ENCODE measurements around the gene DDX42. TPM values are rescaled to one million over a fixed set of nuclear protein-coding genes. Genes with fewer than 3 reads are reported as not detected.
A peak's percentile ranks its signal among the peaks of the same experiment; 100 is the strongest.

Gene DDX42
- total RNA-seq, 1 donor from 2014 or later: 56.7 TPM

DNA sequence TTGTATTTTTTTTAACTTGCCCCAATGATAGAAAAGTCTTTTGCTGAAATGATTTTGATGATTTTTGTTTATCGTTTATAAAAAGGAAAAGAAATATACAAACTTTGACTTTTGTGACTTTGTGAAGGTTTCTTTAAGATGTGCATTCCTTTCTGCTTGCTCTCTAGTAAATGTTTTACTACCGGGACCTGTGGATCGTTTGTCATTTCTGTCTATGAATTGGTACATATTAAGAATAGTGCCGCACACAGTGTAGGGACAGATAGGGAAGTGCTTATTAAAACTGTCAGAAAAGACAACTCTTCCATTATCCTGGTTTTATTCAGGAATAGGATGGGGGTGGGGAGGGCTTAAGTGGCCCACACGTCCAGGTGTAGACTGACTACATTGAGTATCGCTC, 45.2 kb downstream of the DDX42 start:
- ATAC-seq (no peak), DNase-seq (no peak)
- intact Hi-C loops (cut with micrococcal nuclease): no loop called here

DNA sequence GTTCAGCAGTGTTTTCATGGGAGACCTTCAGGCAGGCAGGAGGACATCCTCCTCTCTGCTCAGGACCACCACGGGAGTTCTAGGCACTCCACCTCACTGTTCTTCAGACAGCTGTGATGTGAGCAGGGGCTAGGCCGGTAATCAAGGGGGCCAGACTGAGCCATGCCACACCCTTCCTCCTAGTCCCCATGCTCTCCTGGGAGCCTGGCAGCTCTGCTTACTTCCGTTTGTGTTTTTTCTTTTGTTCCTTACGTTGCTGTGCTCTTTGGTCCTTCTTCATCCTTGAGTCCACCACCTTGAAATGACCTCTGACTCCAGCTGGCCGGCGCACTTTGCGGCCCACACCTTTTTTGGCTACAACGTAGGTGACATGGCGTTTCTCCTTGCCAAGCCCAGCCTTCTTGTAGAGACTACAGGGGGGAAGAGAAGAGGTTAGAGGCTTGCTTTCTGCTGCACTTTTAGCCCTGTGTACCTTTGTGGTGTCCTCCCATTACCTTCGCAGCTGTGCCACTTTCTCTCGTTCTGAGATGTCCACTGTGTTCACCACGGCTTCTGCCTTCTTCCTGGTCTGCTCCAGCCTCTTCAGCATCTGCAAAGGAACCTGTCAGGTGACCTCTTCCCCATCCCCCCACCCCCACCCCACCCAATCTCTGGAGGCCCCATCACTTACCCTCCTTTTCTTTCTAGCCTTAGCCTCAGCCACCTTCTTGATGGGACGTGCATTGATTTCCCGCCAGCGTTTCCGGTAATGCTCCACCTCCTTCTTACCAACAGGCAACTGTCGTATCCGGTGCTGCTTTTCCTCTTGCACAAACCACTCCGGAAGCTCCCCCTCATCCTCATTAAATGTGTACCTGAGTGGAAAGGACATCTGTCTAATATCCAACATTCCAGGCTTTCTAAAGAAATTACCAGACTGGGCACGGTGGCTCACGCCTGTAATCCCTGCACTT, 45.9 kb downstream of the DDX42 start:
- no peak for ATAC-seq
- intact Hi-C loops (cut with micrococcal nuclease): no loop called here
- no peak for DNase-seq

DNA sequence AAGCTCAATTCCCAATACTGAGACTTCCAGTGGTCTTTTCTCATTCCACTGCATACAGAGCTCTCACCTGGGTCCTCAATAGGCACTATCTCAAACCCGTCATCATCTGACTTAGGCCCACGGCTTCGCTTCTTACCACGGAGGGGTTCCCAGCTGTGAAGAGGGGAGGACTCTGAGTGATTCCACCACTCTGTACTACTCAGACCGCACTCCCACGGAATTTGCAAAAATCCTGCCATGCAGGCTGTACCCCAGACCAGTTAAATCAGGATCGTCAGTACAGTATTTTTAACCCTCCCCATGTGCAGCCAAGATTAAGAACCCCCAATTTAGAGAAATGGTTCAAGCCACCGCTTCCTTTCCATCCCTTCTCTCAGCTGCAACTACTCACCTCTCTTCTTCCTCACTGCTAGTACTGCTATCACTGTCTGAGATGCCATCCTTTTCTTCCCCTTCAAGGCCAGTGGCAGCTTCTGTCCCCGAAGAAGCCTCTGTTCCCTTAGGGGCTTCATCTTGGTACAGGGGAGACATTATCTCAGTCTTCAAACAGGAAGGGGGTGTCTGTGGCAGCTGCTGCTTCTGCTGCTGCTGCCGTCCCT, 47.1 kb downstream of the DDX42 start:
- DNase-seq (no peak), ATAC-seq (no peak)
- intact Hi-C loops (cut with micrococcal nuclease): no loop called here

DNA sequence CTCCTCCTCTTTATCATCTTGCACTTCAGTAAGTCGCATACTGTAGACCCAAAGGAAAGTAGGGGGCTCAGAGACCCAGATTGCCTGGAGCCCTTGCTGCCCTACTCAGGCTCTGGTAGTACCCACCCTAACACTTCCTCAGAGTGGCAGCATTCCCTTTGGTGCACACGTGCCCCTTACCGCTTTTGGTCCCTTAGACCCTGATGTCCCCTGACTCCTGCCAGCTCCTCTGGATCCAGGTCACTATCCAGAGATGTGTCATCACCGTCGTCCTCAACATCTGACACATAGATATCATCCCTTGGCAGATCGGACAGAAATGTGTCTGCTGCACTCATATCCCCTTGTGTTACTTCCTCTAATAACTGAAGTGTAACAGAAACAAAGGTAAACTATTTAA, 47.8 kb downstream of the DDX42 start:
- intact Hi-C loops (cut with micrococcal nuclease): no loop called here
- ATAC-seq (no peak), DNase-seq (no peak)

DNA sequence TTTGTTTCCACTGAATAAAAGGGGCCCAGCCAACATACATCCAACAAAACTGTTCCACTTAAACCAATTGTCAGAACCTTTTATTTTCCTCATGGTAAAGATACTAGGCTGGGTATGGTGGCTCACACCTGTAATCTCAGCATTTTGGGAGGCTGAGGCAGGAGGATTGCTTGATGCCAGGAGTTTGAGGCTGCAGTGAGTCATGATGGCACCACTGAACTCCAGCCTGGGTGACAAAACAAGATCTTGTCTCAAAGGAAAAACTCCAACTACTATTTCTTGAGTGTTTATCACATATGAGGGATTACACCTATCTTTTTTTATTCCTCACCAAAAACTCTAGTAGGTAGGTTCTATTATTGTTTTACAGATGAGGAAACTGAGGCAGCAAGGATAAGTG, 48.6 kb downstream of the DDX42 start:
- intact Hi-C loops (cut with micrococcal nuclease): no loop called here
- ATAC-seq: no peak
- DNase-seq: no peak

DNA sequence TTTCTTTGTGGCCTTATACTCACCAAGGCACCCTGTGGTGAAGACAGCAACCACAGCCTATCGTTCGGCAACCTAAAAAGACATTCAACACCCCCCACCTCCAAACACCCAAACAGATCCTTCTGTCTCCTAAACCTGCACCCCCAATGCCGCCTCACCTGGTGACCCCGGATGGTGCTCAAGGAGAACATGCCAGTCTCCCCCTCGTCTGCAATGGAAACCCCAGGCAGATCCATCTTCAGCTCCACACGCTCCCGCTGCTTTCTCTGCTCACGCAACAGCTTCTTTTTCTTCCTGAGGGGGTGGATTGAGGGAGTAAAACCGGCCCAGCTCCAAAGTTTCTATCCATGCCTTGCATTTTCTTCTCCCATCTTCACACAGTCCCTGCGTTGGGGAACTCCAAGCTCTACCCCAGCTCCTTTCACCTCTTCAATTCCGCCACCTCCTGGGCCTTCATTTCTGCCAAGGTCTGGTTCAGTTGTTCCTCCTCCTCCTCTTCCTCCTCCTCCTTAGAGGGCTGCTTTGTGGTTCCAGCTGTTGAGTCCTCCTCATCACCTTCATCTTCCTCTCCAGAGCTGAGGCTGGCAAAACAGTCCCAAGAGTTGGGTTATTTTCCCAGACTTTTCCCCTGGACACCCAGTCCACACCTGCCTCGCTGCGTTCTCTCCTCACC, 49.8 kb downstream of the DDX42 start:
- DNase-seq (no peak), ATAC-seq (no peak)
- intact Hi-C loops (cut with micrococcal nuclease): no loop called here

DNA sequence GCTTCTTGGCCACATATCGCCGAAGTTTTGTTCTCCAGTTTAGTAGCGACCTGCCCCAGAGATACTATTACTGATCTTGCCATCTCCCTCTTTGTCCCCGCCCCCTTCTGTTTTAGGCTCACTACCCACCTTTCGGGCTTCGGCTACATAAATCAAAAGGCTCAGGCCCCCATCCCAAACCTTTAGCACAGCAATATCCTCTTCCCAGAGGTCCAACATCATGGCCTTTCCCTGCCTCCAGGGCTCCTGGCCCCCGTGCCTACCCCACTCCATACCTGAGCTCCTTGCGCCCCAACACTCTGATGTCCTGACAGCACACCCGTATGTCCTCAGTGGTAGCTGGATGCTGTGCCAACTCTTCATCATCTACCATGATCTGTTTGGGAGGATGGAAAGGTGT, 50.4 kb downstream of the DDX42 start:
- no peak for ATAC-seq
- intact Hi-C loops (cut with micrococcal nuclease): no loop called here
- no peak for DNase-seq

DNA sequence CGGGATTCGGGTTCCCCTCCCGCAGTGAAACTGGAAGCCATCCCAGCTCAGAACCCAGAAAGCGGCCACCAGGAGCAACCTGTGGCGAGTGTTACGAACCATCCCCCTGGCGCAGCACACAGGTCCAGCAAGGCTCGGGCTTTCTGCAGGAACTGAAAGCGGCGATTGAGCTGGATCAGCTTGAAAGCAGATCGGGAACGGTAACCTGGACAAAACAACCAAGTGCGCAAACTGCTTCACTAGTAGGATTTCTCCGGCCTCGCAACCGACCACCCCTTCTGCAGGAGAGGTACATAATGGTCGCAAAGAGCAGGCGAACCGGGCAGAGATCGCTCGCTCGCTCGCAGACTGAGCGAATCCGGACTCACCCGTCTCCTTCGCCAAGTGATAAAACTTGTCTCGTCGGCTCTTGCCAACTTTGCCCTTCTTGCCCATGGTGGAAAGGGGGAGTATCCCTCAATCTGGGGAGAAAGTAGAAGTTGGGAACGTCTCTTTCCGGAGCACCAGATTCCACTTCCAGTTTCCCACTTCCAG, 52.6 kb downstream of the DDX42 start:
- ATAC-seq: peak; percentile 3
- DNase-seq: no peak
- intact Hi-C loops (cut with micrococcal nuclease): no loop called here

DNA sequence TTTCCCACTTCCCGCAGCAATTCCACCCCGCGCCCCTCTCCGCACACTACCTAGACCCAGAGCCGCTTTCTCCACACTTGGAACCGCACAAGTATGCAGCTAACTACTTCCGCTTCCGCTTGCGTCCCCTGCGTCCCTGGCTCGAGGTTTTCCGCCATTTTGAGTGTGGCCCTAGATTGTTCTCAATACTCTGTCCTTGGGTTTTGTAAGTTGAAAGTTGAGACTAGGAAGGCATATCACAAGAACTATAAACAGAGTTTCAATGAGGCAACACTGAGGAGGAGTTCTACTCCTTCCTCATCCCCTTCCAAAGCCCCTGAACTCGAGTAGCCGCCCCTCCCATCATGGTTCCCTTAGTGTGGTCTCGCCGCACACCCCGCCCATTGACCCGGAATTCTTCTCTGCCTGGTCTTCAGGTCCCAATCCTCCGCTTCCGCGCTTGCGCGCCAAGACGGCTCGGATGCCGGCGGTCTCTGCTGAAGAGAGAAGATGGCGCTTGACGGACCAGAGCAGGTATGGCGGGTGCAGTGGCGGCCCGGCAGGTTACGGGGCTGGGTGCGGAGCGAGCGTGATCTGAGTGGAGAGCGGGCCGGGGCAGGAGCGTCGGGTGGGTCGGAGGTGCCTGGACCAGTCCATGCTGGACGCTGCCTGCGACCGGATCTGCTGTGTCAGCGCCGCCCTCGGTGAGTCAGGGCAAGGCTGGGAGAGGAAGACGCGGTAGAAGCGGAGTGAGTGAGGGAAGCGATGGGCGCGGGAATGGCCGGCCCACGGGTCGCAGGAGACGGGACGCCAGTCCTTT, 53.2 kb downstream of the DDX42 start, which contains the start of the genes FTSJ3 and PSMC5:
FTSJ3 (minus strand) TSS at position 662 of the 799 bp plus-strand sequence. CDS start 761 bp downstream, outside the sequence.
PSMC5 (plus strand) TSS at position 430 of the 799 bp plus-strand sequence; CDS start at position 490, 60 bp downstream.
- peak; percentile 95 for ATAC-seq
- peak; percentile 96 for DNase-seq
- intact Hi-C loops (cut with micrococcal nuclease): no loop called here

DNA sequence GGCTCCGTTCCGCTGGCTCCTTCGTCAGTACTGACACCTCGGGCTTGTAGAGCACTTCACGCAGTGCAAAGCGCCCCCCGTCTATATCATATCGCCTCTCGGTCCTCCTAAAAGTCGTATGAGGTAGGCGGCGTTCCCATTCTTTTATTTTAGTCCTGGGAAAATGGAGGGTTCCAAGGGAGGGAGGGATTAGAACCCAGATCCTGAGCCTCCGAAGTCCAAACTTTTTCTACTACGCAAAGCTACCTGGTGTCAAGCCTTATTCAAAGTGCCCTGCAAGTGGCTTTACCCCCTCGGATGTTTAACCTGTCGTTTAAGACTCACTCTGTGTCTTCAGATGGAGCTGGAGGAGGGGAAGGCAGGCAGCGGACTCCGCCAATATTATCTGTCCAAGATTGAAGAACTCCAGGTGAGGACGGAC, 53.8 kb downstream of the DDX42 start:
- ATAC-seq (no peak), DNase-seq (no peak)
- intact Hi-C loops (cut with micrococcal nuclease): no loop called here

DNA sequence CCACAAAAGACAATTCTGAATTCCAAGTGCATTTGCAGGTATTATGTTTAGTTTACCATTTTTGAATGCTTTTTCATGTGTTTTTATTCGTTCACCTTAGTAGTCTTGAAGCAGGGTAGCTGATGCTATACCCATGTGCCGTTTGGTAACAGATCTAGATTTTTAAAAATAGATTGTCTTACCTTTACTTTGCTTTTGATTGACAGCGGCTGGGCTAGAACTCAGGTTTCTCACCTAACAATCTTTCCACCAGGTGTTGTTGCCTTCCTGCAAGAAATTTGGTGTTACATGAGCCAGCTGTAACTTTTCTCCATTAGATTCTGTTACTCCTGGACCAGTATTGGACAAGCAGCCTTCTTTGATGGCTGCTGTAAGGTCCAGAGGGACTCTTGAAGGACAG, 55.0 kb downstream of the DDX42 start:
- no peak for ATAC-seq
- no peak for DNase-seq
- intact Hi-C loops (cut with micrococcal nuclease): no loop called here

DNA sequence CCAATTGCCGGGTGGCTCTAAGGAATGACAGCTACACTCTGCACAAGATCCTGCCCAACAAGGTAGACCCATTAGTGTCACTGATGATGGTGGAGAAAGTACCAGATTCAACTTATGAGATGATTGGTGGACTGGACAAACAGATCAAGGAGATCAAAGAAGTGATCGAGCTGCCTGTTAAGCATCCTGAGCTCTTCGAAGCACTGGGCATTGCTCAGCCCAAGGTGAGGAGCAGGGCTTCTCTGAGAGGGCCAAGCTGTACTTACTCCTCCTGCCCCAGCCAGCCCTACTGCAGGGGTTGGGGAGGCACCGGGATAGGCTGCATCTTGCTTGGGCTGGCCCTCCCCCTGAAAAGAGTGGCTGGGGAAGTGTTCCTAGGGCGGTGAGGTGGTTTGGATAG, 56.3 kb downstream of the DDX42 start:
- no peak for DNase-seq
- intact Hi-C loops (cut with micrococcal nuclease): no loop called here

DNA sequence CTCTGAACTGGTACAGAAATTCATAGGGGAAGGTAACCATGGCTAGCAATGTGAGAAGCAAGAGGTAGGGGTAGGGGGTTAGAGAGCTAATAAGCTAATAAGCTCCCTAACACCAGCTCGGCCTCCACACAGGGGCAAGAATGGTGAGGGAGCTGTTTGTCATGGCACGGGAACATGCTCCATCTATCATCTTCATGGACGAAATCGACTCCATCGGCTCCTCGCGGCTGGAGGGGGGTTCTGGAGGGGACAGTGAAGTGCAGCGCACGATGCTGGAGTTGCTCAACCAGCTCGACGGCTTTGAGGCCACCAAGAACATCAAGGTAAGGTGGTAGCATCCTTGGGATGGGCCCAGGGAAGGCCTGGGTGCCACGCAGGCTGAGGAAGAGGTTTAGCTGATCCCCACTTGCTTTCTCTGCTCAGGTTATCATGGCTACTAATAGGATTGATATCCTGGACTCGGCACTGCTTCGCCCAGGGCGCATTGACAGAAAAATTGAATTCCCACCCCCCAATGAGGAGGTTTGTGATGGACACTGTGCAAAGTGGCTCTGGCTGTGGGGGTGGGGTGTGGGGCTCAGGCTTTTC, 57.0 kb downstream of the DDX42 start:
- ATAC-seq (no peak), DNase-seq (no peak)
- intact Hi-C loops (cut with micrococcal nuclease): no loop called here

More for the DNA sequence above, 56.3 kb downstream of the DDX42 start:
- no peak for ATAC-seq

DNA sequence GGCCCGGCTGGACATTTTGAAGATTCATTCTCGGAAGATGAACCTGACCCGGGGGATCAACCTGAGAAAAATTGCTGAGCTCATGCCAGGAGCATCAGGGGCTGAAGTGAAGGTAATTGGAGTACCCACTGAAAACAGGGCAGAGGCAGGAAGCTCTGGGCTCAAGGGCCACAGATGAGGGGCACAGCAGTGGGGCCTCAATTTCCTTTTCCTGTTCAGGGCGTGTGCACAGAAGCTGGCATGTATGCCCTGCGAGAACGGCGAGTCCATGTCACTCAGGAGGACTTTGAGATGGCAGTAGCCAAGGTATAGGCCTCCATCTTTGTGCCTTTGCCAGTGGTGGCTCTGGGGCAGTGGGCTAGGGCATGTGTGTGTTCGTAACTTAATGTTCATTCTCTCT, 57.5 kb downstream of the DDX42 start:
- ATAC-seq (no peak), DNase-seq (no peak)
- intact Hi-C loops (cut with micrococcal nuclease): no loop called here

DNA sequence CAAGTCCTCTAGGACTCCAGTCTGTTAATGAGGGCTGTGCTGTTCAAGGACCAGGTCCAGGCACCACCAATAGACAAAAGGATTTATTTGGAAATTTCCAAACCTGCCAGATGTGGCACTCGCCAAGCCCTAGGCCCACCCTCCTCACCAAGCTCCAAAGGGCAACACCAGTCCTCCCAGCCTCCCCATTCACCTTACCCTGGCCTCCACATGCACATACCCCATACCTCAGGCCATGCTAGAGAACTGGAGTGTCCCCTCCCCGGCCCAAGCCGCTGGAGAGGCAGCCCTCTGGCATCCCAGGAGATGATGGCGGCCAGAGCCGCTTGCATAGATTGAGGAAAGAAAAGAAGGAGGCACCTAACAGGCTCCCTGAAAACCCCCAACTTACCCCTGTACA, 58.0 kb downstream of the DDX42 start:
- DNase-seq: no peak
- ATAC-seq: no peak
- intact Hi-C loops (cut with micrococcal nuclease): no loop called here

DNA sequence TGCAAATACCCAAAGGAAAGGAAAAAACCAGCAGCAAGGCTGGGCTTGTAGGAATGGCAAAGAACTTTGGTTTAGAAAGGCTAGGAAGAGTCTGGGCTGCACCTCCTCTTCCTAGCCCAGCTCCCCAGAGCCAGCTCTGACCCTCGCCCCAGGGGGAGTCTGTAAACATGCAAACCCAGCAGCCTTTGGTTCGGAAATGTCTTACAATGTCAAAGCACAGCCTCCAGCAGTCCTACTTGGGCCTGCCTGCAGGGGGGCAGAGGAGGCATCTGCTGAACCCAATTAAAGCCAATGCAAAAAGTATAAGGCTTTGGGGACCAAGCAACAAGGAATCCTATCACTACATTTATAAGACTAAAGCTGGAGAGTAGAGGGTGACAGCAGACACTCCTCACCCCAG, 58.5 kb downstream of the DDX42 start:
- ATAC-seq: no peak
- DNase-seq: no peak
- intact Hi-C loops (cut with micrococcal nuclease): no loop called here

DNA sequence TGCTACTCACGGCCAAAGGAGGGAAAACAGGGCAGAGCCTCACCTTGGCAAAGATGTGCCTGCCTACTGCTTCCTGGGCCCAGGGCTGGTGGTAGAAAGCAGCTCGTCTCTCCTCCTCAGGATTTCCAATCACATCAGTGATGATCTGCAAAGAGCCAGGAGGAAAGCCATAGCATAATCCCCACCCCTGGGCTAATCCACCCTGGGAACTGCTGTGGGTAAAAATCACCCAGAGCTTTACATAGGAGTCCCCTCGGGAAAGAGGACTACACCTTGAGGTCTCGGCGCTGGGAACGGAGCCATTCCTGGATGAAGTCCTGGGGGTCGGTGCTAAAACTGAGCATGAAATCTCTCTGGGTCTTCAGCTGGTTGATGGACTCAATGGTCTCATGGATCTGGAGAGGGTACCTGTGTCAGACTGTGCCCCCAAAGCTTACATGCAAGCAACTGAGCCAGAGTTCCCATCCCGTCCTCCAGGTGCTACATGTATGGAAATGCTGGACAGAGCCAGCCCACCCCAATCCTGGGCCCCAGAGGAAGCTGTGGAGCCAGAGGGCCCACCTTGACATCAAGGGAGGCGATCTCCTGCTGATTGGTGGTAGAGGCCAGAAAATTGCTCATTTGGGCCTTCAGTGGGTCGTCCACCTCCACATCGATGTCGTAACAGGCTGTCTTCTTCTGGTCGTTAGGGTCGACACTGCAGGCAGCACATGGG, 59.2 kb downstream of the DDX42 start:
- DNase-seq: no peak
- ATAC-seq: no peak
- intact Hi-C loops (cut with micrococcal nuclease): no loop called here

DNA sequence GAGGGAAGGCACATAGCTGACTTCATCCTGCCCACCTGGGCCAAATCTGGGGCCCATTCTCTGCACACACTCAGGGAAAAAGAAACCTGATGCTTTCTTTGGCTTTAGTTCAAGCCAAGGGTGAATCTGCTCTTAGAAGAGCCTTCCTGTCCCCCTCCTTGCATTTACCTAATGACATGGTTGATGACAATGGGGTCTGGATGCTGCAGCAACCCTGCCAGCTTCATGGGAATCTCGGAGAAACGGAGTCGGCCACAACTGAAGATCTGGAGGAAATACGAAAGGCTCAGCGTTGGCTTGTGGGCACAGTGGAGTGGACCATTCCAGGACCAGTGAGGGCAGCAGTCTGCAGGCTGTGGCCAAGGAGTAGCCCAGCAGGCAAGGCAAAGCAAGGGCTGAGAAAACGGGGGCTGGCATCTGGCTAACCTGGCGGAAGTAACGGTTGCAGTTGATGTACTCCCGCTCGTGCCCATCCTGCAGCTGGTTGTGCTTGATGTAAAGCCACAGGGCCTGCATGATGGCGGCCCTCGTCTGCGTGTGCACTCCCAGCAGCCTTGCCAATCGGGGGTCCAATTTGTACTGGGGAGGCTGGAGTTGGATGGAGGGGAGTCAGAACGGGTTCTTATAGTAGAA, 59.9 kb downstream of the DDX42 start:
- intact Hi-C loops (cut with micrococcal nuclease): no loop called here
- DNase-seq (no peak), ATAC-seq (no peak)
